Stimulated activated CD8-positive, alpha-beta memory T cell treated with anti-CD3 and anti-CD28 coated beads, Interleukin-15, amount 100 ng/mL, for 24 hours (primary cell): ENCODE data around the gene JAML.

Experiments
- DNase-seq: peaks from one replicate; pipeline ENCODE4 v3.0.0-alpha.2; 2020; ENCODE audit warnings: low read depth

JAML gene, protein sequence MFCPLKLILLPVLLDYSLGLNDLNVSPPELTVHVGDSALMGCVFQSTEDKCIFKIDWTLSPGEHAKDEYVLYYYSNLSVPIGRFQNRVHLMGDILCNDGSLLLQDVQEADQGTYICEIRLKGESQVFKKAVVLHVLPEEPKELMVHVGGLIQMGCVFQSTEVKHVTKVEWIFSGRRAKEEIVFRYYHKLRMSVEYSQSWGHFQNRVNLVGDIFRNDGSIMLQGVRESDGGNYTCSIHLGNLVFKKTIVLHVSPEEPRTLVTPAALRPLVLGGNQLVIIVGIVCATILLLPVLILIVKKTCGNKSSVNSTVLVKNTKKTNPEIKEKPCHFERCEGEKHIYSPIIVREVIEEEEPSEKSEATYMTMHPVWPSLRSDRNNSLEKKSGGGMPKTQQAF

DNA sequence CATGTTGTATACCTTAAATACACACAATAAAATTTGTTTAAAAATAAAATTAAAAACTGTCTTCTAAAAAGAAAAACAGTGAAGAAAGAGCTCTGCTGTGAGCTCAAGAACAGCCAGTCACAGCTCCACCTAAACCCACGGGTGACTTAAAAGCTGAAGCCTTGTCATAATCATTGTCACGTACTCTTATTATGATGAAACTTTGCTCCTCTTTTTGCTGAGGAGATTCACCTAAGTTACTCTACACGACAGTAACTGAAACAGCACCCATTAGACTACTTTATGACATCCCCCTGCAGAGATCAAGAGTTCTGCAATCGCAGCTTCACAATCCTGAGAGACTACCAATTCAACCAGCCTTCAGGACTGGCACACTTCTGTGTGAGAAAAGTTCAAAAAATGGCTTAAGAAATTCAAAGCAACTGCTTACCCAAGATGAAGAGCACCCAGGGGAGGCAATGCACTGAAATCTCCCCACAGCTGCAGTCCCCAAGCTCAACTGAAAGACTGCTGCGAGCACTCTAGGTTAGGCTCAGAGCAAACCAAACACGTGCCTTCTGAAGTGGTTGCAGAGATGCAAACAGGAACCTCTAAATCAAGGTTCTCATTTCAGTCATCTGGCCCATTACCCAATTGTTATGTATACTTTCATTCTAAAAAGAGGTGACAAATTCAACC lies at the start of gene JAML:
TSS of gene JAML (minus strand) at position 501 of the 678 bp plus-strand sequence. CDS start 10,145 bp downstream, outside the sequence.
- no peak for DNase-seq

DNA sequence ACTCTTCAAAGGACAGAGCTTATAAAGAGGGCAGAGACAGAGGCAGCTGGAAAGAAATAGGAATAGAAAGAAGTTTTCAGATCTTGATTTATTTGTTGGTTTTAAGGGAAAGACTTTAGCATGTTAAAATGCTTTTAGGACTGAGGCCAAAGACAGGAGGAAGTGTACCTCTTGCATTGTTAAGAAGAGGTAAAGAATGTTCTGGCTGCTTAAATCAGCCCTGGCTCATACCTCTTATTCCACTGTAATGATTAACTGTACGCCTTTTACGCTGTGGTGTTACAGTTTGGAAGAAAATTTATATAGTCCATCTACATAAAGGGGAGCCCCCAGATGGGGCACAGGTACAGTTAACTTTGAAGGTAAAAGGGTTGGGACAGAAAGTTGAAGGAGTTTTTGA lies 49.4 kb upstream of the JAML start:
- DNase-seq: no peak

DNA sequence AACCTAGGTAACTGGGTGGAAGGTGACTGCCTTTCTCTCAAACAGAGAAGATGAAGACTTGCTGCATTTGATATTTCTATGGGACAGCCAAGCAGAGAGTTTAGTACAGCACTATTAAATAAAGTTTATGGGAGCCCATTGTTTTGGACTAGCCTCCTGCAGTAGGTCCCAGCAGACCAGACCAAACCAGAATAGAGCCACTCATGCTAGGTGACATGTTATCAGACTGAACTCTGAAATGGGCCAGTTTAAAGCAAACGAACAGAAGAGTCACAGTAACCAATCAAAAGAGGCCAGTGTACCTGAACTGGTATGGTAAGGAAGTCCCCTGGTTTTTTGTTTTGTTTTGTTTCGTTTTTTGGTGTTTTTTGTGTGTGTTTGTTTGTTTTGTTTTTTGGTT lies 47.2 kb upstream of the JAML start:
- DNase-seq: no peak

DNA sequence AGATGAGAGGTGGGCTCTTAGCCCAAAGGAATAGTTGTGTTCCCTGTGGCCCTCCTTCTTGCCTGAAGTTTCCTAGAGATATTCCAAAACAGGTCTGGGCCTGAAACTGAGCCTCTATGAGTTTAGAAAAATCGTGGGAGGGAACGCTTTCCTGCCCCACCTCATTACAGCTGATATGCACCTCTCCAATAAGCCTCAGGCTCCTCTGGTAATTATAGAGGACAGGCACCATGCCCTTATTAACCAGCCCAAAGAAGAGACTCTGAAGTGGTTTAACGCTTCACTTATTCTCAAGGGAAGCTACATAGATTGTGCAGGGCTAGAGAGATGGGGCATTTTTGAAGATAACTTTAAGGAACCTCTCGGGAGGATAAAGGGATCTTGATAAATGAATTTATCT lies 42.7 kb upstream of the JAML start:
- DNase-seq: no peak

DNA sequence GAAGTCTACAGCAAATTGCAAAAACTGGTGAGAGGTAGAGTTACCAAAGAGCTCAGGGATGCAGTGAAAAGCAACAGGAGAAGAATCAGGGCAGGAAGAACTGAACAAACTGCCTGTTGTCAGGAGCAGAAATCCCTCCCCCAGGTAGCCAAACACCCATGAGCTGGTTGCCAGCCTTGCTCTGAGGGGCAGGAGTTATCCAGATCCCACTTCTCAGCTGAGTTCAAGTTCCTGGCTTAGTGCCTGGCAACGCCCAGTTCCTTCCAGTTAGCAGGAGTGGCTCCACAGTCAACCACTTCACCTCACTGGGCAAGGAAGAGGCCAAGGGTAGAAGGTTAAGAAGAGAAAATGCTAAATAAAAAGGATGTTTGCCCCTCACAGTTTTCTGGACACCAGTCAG lies 41.1 kb upstream of the JAML start:
- no peak for DNase-seq

DNA sequence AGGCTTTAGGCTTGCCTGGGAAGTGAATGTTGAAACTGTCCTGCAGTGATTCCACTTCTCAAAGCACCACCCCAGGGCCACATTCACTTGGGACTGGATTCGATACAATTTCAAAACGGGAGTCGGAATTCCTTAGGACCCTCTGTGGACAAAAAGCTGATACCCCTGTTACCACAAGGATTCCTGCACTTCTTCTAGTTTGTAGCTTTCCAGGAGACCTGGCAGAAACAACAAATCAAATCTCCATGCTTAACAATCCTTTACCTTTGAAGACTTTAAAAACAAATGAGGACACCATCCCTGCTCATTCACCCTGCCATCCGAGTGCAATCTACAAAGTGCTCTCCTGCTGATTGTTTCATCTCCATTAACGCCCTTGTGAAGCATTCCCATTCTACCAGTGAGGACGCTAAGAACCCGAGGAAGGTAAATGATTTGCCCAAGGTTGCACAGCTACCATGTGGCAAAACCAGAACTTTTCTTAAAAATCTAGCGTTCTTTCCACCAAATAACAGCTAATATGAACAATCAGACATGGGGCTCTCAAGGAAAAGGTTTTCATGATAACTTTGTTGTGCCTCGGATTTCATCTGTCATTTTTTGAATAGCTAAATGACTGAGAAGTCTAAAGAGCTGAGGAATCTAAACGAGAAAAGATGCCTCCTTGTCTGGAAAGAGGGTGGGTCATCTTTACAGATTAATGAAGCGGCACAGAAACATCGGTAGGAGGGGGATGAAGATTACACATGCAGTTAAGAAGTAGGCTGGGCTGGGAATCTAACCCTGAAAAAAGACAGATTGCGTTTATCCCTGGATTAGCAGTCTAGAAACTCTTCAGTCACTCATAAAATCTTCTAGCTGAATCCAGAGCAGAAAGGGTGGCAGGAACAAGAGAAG lies 40.0 kb upstream of the JAML start:
- DNase-seq: no peak

DNA sequence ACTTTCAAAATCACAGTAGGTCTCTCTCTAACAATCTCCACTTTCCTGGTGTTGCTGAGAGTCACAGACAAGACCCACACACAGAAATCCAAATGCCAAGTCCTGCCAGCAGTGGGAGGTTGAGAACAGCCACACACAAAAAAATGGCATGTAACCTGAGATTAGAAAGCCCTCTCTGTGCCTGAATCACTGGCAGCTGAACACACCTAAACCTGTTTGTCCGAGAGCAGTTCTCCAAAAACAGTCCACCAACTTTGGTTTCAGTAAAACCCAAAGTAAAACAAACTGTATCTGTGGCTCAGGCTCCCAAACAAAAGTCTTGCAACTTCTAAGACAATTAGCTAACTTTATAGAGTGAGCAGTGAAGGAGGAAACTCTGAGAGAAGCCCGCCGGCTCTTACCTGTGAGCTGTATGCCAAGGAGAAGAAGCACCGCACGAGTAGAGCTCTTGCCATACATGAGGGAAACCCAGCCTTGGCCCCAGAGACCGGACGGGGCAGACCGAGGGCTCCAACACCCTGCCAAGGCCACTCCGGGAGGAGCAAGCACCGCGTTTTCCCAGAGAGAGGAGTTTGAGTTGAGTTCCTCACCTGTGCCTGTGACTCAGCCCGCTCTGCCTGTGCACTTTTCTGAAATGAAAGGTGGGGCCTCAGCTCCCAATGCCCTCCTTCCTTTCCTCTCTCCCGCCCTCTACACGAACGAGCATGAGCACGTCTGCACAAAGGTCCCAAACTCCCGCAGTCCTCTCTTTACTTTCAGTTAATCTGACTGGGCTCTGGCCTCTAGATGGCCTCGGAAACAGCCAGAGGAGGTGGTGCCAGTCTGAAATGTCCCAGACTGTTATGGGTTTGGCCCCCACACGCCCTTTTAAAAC lies 39.1 kb upstream of the JAML start, which contains the start of gene MPZL2:
TSS of gene MPZL2 (minus strand) at position 603 of the 874 bp plus-strand sequence. CDS start at position 459, 144 bp downstream.
- no peak for DNase-seq

DNA sequence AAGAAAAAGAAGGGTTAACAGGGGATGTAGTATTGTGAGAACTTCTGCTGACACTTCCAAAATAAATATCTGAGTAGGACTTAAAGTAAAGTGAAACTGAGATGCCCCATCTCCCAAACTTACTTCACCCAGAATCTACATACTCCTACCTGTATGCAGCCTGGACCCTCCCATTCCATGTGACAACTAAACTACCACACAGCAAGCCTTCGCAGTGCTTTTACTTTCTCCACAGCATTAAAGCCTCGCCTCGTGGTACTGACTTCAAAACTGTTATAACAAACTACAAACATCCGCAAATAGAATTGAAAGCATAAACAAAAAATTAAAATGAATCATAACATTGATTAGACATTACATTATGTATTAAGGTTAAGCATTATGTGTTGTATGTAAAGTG lies 38.3 kb upstream of the JAML start:
- DNase-seq: no peak

DNA sequence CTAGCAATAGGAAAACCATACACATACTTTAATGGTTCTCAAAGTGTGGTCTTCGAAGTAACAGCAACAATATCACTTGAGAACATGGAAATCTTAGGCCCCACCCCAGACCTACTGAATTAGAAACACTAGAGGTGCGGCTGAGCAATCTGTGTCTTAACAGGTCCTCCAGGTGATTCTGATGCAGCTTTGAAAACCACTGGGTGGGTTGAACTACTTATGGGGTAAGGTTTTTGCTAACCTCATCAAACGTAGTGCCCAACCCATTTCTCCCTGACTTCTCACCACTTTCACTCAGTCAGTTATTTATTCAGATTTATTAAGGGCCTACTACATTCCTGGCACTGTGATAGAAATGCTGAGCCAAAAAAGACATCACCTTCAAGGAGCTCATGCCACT lies 35.5 kb upstream of the JAML start:
- no peak for DNase-seq

DNA sequence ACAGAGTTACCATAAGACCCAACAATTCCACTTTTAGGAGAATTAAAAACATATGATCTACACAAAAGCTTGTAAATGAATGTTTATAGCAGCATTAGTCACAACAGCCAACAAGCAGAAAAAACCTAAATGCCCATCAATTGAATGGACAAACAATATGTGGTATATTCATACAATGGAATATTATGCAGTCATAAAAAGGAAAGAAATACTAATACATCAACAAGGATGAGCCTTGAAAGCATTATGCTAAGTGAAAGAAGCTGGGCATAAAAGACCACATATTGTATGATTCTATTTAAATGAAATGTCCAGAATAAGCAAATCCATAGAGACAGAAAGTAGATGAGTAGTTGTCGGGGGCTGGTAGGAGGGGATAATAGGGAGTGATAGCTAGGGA lies 34.3 kb upstream of the JAML start:
- DNase-seq: no peak

DNA sequence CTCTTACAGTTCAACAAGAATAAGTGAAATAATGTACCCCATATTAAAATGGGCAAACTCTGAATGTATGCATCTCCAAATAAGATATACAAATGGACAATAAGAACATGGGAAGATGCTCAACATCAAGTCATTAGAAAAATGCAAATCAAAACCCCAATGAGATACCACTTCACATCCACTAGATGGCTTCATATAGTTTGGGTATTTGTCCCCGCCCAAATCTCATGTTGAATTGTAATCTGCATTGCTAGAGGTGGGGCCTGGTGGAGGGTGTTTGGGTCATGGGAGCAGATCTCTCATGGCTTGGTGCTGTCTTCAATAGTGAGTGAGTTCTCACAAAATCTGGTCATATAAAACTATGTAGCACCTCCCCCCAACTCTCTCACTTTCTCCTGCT lies 33.6 kb upstream of the JAML start:
- DNase-seq: no peak

DNA sequence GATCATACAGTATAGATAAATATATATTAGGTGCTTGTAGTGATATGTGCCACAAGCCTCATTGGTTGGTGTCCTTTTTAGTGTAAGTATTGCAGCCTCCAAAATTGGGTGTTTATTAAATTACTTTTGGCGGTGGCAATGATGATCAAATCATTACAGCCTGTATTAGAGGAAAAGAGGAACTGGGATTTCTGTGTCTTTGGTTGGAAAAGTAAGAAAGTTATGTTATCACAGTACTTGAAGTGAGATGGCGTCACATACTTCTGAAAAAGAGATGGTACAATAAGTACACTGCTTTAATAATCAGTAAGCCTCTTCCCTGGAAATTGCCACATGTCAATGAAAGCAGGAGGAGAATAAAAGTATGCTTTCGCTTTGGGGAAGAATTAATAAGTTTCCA lies 27.9 kb upstream of the JAML start:
- DNase-seq: no peak

DNA sequence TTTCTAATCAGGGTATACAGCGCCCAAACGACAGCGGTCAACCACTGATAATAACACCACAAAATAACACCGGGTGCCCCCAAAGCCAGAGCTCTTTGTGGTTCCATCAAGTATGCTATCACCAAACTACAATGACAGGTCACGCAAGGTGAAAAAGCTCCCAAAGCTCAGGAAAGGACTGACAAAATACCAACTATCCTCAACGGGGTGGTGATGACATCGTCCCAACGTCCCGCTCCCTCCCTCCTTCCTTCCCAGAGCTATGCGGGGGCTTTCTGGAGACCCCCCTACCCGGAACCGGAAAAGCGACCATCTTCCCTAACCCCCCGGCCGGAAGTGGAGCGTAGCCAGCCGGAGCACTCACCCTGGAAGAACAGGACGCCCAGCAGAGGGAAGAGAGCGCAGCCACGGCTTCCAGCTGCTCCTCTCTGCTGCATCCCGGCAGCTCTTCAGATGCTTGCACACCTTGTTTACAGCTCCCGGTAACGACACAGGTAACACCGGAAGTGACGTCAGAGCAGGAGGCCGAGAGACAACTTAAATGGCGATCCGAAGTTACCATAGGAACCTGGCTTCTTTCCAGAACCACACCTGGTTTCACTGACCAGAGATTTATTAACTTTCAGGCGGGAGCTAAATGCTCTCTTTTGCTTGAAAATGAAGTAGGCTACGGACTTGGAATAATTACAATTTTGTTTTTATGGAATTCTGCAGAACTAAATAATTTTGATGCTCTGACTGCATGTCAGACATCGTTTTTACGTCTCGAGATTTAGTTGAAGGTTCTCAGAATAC lies 27.2 kb upstream of the JAML start, which contains the start of gene MPZL3:
TSS of gene MPZL3 (minus strand) at position 508 of the 795 bp plus-strand sequence. CDS start at position 437, 71 bp downstream.
- peak; percentile 40 for DNase-seq

DNA sequence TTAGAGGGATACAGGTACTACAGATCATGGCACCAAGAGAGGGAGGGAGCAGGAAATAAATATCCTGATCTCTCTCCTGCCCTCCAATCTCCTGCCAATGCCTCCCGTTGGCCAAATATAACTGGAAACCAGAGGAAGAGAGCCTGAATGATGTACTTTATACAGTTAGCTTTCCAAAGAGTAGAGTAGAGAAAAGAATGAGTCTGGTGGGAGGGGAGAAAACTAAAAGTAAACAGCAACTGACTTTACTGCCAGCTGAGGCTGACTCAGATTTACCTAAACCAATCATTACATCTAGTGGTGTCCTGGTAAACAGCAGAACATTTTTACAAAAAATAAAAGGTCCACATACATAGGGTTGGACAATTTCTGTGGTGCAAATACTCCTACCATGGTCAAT lies 22.2 kb upstream of the JAML start:
- no peak for DNase-seq

DNA sequence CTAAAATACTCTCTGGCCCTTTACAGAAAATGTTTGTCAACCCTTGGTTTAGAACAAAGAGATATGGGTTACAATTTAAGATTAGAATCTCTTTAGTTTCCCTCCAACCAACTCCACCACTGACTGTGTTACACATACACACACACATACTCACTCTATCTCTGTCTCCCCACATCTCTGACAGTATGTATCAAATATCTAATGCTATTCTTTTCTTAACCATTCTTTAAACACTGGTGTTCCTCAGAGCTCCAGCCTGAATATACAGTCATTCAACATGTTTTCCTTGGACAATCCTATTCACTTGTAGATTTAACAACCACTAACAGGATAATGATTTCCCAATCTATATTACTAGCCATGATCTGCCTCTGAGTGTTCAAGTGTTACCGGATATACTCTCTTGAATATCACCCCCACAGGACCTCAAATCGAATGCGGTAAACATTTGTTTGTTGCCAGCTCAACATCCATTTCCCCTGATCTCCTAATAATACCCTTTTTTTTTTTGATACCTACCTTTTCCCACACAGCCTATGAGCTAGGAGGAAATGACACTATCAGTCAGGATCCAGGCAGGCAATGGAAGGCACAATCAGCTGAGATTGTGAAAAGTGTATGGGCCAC lies 21.2 kb upstream of the JAML start:
- DNase-seq: no peak

DNA sequence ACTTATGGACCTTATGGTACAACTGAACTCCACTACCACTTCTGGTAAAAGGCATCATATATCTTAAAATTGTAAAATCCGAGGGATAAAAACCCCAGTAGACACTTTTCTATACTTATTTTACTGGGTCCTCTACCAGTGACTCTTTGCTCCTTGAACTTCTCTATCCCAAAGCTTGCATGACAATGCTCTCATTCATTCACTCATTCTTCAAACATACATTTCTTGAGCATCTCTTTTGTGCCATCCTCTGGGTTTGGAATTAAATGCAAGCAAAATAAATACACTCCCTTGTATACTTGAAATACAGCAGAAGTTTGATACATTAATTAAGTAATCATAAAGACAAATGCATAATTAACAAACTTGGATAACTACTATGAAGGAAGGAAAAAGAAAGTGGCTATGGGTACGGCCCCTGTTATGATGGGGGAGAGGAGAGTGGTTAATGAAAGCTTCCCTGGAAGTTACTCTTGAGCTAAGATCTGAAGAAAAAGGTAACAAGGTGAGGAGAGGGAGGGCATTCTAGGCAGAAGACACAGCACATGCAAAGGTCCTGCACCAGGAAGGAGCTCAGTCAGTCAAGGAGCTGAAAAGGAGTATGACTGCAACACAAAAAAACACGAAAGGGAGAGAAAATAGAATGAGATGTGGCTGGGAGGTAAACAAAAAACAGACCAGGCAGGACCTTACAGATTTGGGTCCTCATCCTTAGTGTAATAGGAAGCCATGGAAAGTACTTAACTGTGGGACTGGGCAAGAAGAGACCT lies 19.4 kb upstream of the JAML start:
- DNase-seq: no peak

DNA sequence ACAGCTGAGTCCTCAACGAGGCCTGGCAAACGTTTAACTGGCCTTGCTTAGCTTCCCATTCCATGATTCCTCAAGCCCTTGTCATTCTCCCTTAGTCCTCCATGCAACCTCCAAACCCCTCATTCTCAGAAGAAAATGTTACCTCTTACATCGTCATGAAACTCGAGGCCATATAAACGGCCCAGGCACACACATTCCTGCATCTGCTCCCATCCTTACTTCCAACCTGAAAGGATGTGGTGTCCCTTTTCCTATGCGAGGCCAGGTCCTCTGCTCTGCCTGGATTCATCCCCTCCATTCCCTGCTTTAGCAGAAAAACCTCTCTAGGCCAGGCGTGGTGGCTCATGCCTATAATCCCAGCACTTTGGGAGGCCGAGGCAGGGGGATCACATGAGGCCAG lies 18.4 kb upstream of the JAML start:
- no peak for DNase-seq

DNA sequence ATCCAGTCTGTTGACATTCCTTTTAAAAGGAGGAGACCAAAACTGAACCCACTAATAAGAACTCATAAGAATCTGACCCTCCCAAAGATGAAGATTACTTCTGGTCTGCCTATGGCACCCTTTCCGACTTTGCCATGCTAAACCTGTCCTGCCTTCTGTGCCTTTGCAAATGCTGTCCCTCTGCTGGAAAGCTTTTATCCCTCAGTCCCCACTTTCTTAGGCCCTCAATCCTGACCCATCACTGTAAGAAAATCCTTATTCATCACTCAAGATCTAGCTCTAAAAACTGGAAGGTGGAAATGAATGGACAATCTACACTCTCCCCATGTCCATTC lies 16.9 kb upstream of the JAML start:
- DNase-seq: no peak

DNA sequence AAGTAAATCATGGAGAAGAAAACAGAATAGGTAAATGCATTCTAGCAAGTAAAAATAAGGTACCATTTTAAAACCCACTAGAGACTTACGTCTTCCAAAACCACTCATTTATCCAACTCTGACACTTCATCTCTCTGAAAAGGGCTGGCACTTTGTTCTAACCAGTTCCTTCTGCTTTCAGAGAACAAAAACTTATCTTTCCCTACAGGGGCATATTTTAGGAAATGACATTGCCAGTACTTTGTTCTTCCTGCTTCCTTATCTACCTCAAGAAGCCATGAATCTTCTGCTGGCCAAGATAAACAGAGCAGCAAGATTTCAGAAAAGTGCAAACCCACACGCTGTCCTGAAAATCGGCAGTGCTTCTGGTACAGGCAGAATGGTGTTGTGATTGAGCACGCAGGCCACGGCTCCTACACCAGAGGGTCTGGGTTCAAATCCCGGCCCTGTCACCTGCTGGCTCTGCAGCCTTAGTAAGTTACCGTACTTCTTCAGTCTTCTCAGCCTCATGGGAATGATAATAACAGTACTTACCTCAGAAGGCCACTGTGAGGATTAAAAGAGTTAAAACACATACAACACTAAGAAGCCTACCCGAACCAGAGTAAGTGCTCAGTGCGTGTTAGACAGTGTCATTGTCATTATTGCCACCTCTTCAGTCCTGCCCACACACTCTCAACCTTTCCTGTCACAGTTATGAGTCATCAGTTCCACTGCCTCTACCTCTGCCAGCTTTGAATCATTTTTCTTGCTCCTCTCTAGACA lies 16.4 kb upstream of the JAML start:
- no peak for DNase-seq
